ENCODE data around the gene GMNN. TPM values are rescaled to one million over a fixed set of nuclear protein-coding genes. Genes with fewer than 3 reads are reported as not detected.

GMNN gene
- total RNA-seq, 1 donor from 2014 or later: 11.1 TPM

GRCh38 chr6:24807584-24807983 lies 32.8 kb downstream of the GMNN start:
- H3K27me3 ChIP-seq (ENCODE audit: low read depth): no peaks in the 10 kb centered on the region
- H3K36me3 ChIP-seq: peaks cover 18% of the 10 kb centered on the region
- no peak overlapping the region for H3K27ac ChIP-seq
- ATAC-seq: no peak
- no peaks in the 10 kb centered on the region for H3K9me3 ChIP-seq
- TF ChIP-seq, protein P1, sequence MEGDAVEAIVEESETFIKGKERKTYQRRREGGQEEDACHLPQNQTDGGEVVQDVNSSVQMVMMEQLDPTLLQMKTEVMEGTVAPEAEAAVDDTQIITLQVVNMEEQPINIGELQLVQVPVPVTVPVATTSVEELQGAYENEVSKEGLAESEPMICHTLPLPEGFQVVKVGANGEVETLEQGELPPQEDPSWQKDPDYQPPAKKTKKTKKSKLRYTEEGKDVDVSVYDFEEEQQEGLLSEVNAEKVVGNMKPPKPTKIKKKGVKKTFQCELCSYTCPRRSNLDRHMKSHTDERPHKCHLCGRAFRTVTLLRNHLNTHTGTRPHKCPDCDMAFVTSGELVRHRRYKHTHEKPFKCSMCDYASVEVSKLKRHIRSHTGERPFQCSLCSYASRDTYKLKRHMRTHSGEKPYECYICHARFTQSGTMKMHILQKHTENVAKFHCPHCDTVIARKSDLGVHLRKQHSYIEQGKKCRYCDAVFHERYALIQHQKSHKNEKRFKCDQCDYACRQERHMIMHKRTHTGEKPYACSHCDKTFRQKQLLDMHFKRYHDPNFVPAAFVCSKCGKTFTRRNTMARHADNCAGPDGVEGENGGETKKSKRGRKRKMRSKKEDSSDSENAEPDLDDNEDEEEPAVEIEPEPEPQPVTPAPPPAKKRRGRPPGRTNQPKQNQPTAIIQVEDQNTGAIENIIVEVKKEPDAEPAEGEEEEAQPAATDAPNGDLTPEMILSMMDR (IDR thresholded peaks at IDR 0.05): no peak
- H3K4me1 ChIP-seq: no peaks in the 10 kb centered on the region
- intact Hi-C loops (cut with DNase I): no loop called here
- H3K4me3 ChIP-seq: no peak overlapping the region
- no peak for DNase-seq

- ATAC-seq: no peak
- Histone ChIP-seq H3K9me3 (no peaks in the 10 kb centered on the region), H3K27me3 (ENCODE audit: low read depth) (no peaks in the 10 kb centered on the region), H3K36me3 (peaks cover 18% of the 10 kb centered on the region), H3K27ac (no peak overlapping the region), H3K4me3 (no peak overlapping the region), H3K4me1 (no peaks in the 10 kb centered on the region)
- intact Hi-C loops (cut with DNase I): no loop called here
- no peak for DNase-seq
- TF ChIP-seq, protein P1 (IDR thresholded peaks at IDR 0.05): no peak
These were observed 35.0 kb downstream of the GMNN start for GRCh38 chr6:24809728-24810127.

DNA sequence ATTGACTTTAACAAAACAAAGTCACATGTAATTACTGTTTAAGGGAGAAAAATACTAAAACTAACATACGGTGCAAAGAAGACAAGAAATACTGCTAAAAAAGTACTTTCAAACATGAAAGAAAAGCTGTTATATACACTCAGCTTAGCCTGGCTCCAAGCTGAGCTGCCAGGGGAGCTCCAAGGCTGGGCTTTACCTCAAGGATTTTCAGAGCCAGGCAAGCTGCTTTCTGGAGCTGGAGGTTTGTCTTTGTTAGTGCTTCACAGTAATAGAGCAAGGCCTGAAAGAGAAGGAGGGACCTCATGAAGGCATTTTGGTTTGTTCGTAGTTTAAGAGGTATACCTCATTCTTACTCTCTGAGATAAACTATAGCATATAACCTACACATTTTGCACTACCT lies 43.6 kb downstream of the GMNN start:
- H3K4me1 ChIP-seq: no peaks in the 10 kb centered on the region
- DNase-seq (no peak), ATAC-seq (no peak)
- no peak overlapping the region for H3K4me3 ChIP-seq
- H3K36me3 ChIP-seq: peaks cover 8% of the 10 kb centered on the region
- H3K9me3 ChIP-seq: no peaks in the 10 kb centered on the region
- intact Hi-C loops (cut with DNase I): no loop called here
- no peak overlapping the region for H3K27ac ChIP-seq
- TF ChIP-seq, protein P1 (IDR thresholded peaks at IDR 0.05): no peak
- H3K27me3 ChIP-seq (ENCODE audit: low read depth): no peaks in the 10 kb centered on the region

- intact Hi-C loops (cut with DNase I): no loop called here
- no peaks in the 10 kb centered on the region for H3K27me3 ChIP-seq (ENCODE audit: low read depth)
- no peak overlapping the region for H3K27ac ChIP-seq
- DNase-seq (no peak), ATAC-seq (no peak)
- no peaks in the 10 kb centered on the region for H3K4me1 ChIP-seq
- H3K4me3 ChIP-seq: no peak overlapping the region
- peaks cover 13% of the 10 kb centered on the region for H3K36me3 ChIP-seq
- H3K9me3 ChIP-seq: no peaks in the 10 kb centered on the region
- TF ChIP-seq, protein P1 (IDR thresholded peaks at IDR 0.05): no peak
These were observed 47.2 kb downstream of the GMNN start for GRCh38 chr6:24821860-24822444.

DNA sequence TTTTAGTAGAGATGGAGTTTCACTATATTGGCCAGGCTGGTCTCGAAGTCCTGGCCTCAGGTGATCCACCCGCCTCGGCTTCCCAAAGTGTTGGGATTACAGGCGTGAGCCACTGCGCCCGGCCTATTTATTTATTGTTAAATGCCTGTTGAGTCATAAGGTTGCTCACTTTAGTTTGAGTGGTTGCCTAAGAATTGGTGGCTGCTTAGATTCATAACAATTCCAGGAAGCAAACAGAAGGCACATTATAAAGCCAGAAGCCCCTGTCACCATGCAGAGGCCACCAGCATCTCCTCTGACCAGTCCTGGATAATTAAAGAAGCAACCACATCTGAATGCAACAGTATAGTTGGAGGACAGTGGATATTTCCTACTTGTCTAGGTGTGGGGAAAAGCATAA lies 48.0 kb downstream of the GMNN start:
- TF ChIP-seq, protein P1 (IDR thresholded peaks at IDR 0.05): no peak
- Histone ChIP-seq H3K4me3 (no peak overlapping the region), H3K27me3 (ENCODE audit: low read depth) (no peaks in the 10 kb centered on the region), H3K27ac (no peak overlapping the region), H3K36me3 (peaks cover 20% of the 10 kb centered on the region), H3K4me1 (no peaks in the 10 kb centered on the region), H3K9me3 (no peaks in the 10 kb centered on the region)
- ATAC-seq: no peak
- DNase-seq: no peak
- intact Hi-C loops (cut with DNase I): no loop called here

All from lower lobe of right lung (tissue), 2 donors.